ENCODE results near the gene MRPL21.

DNA sequence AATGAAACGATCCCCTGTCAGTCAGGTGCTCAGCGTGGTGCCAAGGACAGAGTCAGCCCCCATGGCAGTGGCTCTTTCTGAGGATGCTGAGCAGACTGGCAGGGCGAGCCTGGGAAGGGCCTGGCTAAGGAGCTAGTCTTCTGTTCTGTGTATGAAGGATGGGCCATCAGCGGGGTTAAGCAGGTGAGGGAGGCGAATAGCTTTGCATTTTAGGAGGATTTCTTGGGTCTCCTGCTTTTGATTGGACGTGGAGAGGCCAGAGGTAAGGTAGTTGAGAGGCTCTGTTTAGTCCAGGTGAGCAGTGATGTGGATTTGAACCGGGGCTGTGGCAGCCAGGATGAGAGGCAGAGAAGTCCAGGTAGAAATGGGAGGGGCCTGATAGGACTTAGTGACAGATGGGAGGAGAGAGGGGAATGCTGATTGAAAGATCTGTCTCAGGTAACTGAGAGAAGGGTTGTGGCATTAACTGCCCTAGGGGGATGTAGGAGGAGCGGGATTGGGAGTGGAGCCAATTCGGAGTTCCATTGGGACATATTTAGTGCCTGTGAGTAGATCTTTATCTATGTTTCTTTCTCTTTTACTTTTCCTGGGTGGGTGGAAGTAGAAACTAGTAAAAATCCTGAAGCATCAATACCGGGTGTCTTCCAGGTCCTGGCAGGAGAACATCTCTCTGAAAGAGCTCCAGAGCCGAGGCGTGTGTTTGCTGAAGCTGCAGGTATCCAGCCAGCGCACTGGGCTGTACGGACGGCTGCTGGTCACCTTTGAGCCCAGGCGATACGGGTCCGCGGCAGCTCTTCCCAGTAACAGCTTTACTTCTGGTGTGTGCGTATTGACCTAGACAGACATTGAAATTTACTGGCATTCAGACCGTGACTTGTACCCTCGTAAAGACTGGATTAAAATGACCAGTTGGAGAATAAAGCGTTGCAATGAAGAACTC lies 2.1 kb upstream of the MRPL21 start:
- TF ChIP-seq, protein P1, sequence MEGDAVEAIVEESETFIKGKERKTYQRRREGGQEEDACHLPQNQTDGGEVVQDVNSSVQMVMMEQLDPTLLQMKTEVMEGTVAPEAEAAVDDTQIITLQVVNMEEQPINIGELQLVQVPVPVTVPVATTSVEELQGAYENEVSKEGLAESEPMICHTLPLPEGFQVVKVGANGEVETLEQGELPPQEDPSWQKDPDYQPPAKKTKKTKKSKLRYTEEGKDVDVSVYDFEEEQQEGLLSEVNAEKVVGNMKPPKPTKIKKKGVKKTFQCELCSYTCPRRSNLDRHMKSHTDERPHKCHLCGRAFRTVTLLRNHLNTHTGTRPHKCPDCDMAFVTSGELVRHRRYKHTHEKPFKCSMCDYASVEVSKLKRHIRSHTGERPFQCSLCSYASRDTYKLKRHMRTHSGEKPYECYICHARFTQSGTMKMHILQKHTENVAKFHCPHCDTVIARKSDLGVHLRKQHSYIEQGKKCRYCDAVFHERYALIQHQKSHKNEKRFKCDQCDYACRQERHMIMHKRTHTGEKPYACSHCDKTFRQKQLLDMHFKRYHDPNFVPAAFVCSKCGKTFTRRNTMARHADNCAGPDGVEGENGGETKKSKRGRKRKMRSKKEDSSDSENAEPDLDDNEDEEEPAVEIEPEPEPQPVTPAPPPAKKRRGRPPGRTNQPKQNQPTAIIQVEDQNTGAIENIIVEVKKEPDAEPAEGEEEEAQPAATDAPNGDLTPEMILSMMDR (conservative IDR thresholded peaks at IDR 0.05; ENCODE audit: low read depth, low read length): no peak
- TF ChIP-seq EZH2 (IDR thresholded peaks at IDR 0.05; ENCODE audit: borderline replicate concordance, low read depth, low read length, poor library complexity, severe bottlenecking): no peak

Data from A673 (cell line).